IMR-90 (cell line): ENCODE measurements around the gene CPLX3. TPM values are rescaled to one million over a fixed set of nuclear protein-coding genes. Genes with fewer than 3 reads are reported as not detected.

Experiments
- ATAC-seq: fragments of 200-7000 bp; cut with Tn5 transposase; 2 replicates; pipeline ENCODE4 v1.9.1; 2020; ENCODE audit warnings: low read depth, mild to moderate bottlenecking, moderate library complexity
- BruUV-seq: library from RNA; stranded (reverse); fragments of 400-500 nt; replicated peaks from 2 replicates; lab custom pipeline; 2021; lab: Mats Ljungman, UMichigan
- CTCF ChIA-PET: fragments of 300-600 bp; formaldehyde crosslinking; extraction: SDS; loops from one replicate; lab custom pipeline; 2021; ENCODE audit warnings: antibody characterized with exemption; lab: Yijun Ruan, JAX
- POLR2A ChIA-PET: fragments of 300-600 bp; sonication (Branson Sonifier 250); formaldehyde crosslinking; loops from one replicate; lab custom pipeline; 2022; ENCODE audit warnings: antibody characterized with exemption; ENCODE audit not compliant: unreplicated experiment; lab: Charles Lee
- DNase-seq: peaks from one replicate; pipeline ENCODE4 v3.0.0; 2013
- H2AFZ ChIP-seq: replicated peaks from 2 replicates; pipeline ENCODE3; 2013; ENCODE audit warnings: low read length, mild to moderate bottlenecking; ENCODE audit not compliant: poor library complexity
- H2AK5ac ChIP-seq: 2 replicates; pipeline ENCODE4 v1.6.1; 2013; ENCODE audit warnings: low read depth, low read length, inconsistent platforms
- H2AK9ac ChIP-seq: replicated peaks from 2 replicates; pipeline ENCODE3; 2013; ENCODE audit warnings: mild to moderate bottlenecking, low read depth, low read length, moderate library complexity; ENCODE audit not compliant: poor library complexity
- H2BK120ac ChIP-seq: 2 replicates; pipeline ENCODE4 v1.6.1; 2013; ENCODE audit warnings: low read depth, low read length, inconsistent platforms
- H2BK15ac ChIP-seq: 3 replicates; pipeline ENCODE4 v1.6.1; 2013; ENCODE audit warnings: low read depth, low read length, inconsistent platforms
- H2BK20ac ChIP-seq: 2 replicates; pipeline ENCODE4 v1.6.1; 2013; ENCODE audit warnings: low read depth, mild to moderate bottlenecking, inconsistent platforms, low read length, moderate library complexity
- H2BK5ac ChIP-seq: 2 replicates; pipeline ENCODE4 v1.6.1; 2013; ENCODE audit warnings: mild to moderate bottlenecking, low read depth, low read length, inconsistent platforms; ENCODE audit not compliant: poor library complexity, severe bottlenecking
- H3K14ac ChIP-seq: replicated peaks from 2 replicates; pipeline ENCODE4 v1.6.1; 2013; ENCODE audit warnings: low read depth, low read length, inconsistent platforms
- H3K18ac ChIP-seq: 2 replicates; pipeline ENCODE4 v1.6.1; 2013; ENCODE audit warnings: low read depth, low read length, control low read depth
- H3K23ac ChIP-seq: 2 replicates; pipeline ENCODE4 v1.6.1; 2013; ENCODE audit warnings: low read depth, low read length, inconsistent platforms
- H3K27ac ChIP-seq: 2 replicates; pipeline ENCODE4 v1.5.1; 2013; ENCODE audit warnings: mild to moderate bottlenecking, control low read depth, low read length; ENCODE audit not compliant: insufficient read depth
- H3K27me3 ChIP-seq: 2 replicates; pipeline ENCODE4 v1.6.1; 2013; ENCODE audit warnings: low read length; ENCODE audit not compliant: control insufficient read depth, insufficient read depth
- H3K36me3 ChIP-seq: 2 replicates; pipeline ENCODE4 v1.6.1; 2013; ENCODE audit warnings: low read length, mixed read lengths; ENCODE audit not compliant: control insufficient read depth, insufficient read depth
- H3K4ac ChIP-seq: 2 replicates; pipeline ENCODE4 v1.6.1; 2013; ENCODE audit warnings: low read depth, low read length, inconsistent platforms
- H3K4me1 ChIP-seq: 2 replicates; pipeline ENCODE4 v1.6.1; 2013; ENCODE audit warnings: low read length, mixed read lengths; ENCODE audit not compliant: control insufficient read depth, insufficient read depth
- H3K4me2 ChIP-seq: 2 replicates; pipeline ENCODE4 v1.6.1; 2013; ENCODE audit warnings: low read depth, mild to moderate bottlenecking, control low read depth, low read length, moderate library complexity
- H3K4me3 ChIP-seq: 2 replicates; pipeline ENCODE4 v1.5.1; 2013; ENCODE audit warnings: low read depth, mild to moderate bottlenecking, control low read depth, low read length, moderate library complexity; ENCODE audit not compliant: insufficient read depth
- H3K56ac ChIP-seq: 2 replicates; pipeline ENCODE4 v1.6.1; 2013; ENCODE audit warnings: low read length, inconsistent platforms; ENCODE audit not compliant: insufficient read depth; ENCODE audit errors: extremely low read depth
- H3K79me1 ChIP-seq, 2 experiments: 2 replicates each; pipeline ENCODE4 v1.6.1; 2013; ENCODE audit warnings: low read length in 2 of 2, inconsistent platforms in 1 of 2, low read depth in 1 of 2
- H3K9ac ChIP-seq: 2 replicates; pipeline ENCODE4 v1.6.1; 2013; ENCODE audit warnings: low read depth, low read length, control low read depth
- H3K9me1 ChIP-seq: 2 replicates; pipeline ENCODE4 v1.6.1; 2013; ENCODE audit warnings: low read length, inconsistent platforms; ENCODE audit not compliant: insufficient read depth
- H3K9me3 ChIP-seq: 2 replicates; pipeline ENCODE4 v1.6.1; 2013; ENCODE audit warnings: low read length; ENCODE audit not compliant: control insufficient read depth, insufficient read depth
- H4K20me1 ChIP-seq: 2 replicates; pipeline ENCODE4 v1.6.1; 2013; ENCODE audit warnings: low read length, inconsistent platforms; ENCODE audit not compliant: insufficient read depth
- H4K5ac ChIP-seq: 2 replicates; pipeline ENCODE4 v1.6.1; 2013; ENCODE audit warnings: mild to moderate bottlenecking, low read depth, low read length, control low read depth
- H4K8ac ChIP-seq, 2 experiments: 2 replicates each; pipeline ENCODE4 v1.6.1; 2013; ENCODE audit warnings: low read depth in 2 of 2, low read length in 2 of 2, control low read depth in 1 of 2, inconsistent platforms in 1 of 2
- H4K91ac ChIP-seq: 2 replicates; pipeline ENCODE4 v1.6.1; 2013; ENCODE audit warnings: low read depth, low read length, inconsistent platforms; ENCODE audit not compliant: insufficient read depth
- CEBPB ChIP-seq: IDR thresholded peaks from 2 replicates; pipeline ENCODE4 v1.6.1; 2012; ENCODE audit warnings: low read depth, low read length, improper control_type of control experiment
- FOS ChIP-seq: fragments of 150-350 bp; IDR thresholded peaks from 2 replicates; pipeline ENCODE4 v1.6.1; 2016; ENCODE audit warnings: low read depth, low read length
- MAZ ChIP-seq: IDR thresholded peaks from 2 replicates; pipeline ENCODE4 v1.6.1; 2012; ENCODE audit warnings: low read depth, mild to moderate bottlenecking, low read length, improper control_type of control experiment, moderate library complexity, borderline replicate concordance
- POLR2A ChIP-seq: IDR thresholded peaks from 2 replicates; pipeline ENCODE4 v1.6.1; 2012; ENCODE audit warnings: mild to moderate bottlenecking, low read depth, low read length
- RCOR1 ChIP-seq: IDR thresholded peaks from 2 replicates; pipeline ENCODE4 v1.6.1; 2012; ENCODE audit warnings: mild to moderate bottlenecking, low read length, improper control_type of control experiment; ENCODE audit not compliant: insufficient replicate concordance
- SMC3 ChIP-seq: fragments of 150-350 bp; IDR thresholded peaks from 2 replicates; pipeline ENCODE4 v1.6.1; 2016; ENCODE audit warnings: low read depth, mild to moderate bottlenecking, antibody characterized with exemption, low read length, moderate library complexity
- WGBS, 2 experiments: methylation state at CpG; one replicate each; pipeline versions ENCODE4 v1.1.5 to v1.1.7; 2013; ENCODE audit warnings: missing lambda C conversion rate in 2 of 2; ENCODE audit not compliant: insufficient read length in 1 of 2; ENCODE audit errors: extremely low coverage in 2 of 2; 5-methylcytosine and 5-hydroxymethylcytosine counted together
- dilution Hi-C: fragments of 300-500 bp; cut with HindIII; formaldehyde crosslinking; loops from one replicate; pipeline ENCODE4 v1.14.3; 2018; ENCODE audit warnings: low sequenced_read_pairs; ENCODE audit not compliant: unreplicated experiment
- in situ Hi-C: fragments of 300-500 bp; cut with MboI; formaldehyde crosslinking; loops from 3 replicates; pipeline ENCODE4 v1.14.3; 2019; ENCODE audit warnings: low sequenced_read_pairs, inconsistent platforms, mixed read lengths
- intact Hi-C: fragments of 100-400 bp; cut with micrococcal nuclease; formaldehyde crosslinking; loops from 2 replicates; pipeline ENCODE4 v1.10.0; 2022
- polyA plus RNA-seq, 3 experiments: library from polyadenylated mRNA; depleted of rRNA; stranded (reverse); fragments of >200 nt; gene quantifications; 2 replicates each; pipeline ENCODE4 v1.2.3, GENCODE V29; 2012; ENCODE audit warnings: low replicate concordance in 1 of 3
- total RNA-seq: library from RNA; depleted of rRNA; stranded (reverse); fragments of >200 nt; gene quantifications from 2 replicates; pipeline ENCODE4 v1.2.3, GENCODE V29; 2012

Gene CPLX3
- total and polyA plus RNA-seq, 2 of the 4 experiments (the other 2 are of a cell fraction), result not detected

- TF ChIP-seq FOS (no peak), POLR2A (no peak)
These were observed 38.3 kb upstream of the CPLX3 start (continued) for GRCh38 chr15:74788042-74788682.

- Histone ChIP-seq H2BK20ac (no peak overlapping the region), H3K4me2 (no peak overlapping the region), H4K8ac (no peak overlapping the region), H2AFZ (no peak overlapping the region), H3K9me1 (peaks cover 45% of the 10 kb centered on the region), H2AK5ac (no peak overlapping the region), H3K79me1 (peaks cover 19 to 92% of the 10 kb centered on the region in 2 experiments), H3K36me3 (peaks cover 2% of the 10 kb centered on the region; the same call in 1 of the 2 replicates), H4K91ac (no peak overlapping the region), H2AK9ac (no peak overlapping the region), H3K56ac (no peak overlapping the region), H4K5ac (no peak overlapping the region), H4K20me1 (peaks cover 91% of the 10 kb centered on the region), H3K9me3 (no peaks in the 10 kb centered on the region), H2BK15ac (no peak overlapping the region), H3K9ac (no peak overlapping the region), H2BK120ac (no peak overlapping the region), H3K27me3 (no peaks in the 10 kb centered on the region), H3K27ac (no peak overlapping the region), H3K4me3 (no peak overlapping the region), H3K23ac (peak overlapping the region; percentile 46; the same call in 1 of the 2 replicates), H3K14ac (no peak overlapping the region), H3K4ac (no peak overlapping the region), H3K4me1 (peaks cover 26% of the 10 kb centered on the region), H2BK5ac (no peak overlapping the region), H3K18ac (no peak overlapping the region)
- WGBS, 2 experiments, result no CpG with 5 or more reads among the region's 9 CpGs
- BruUV-seq, result no TSS peak
- ChIA-PET POLR2A (no interaction called here), CTCF (interaction anchor here (0.7 to 1.3 kb wide), 2 partner anchors 113 to 289 kb away, joined by 3 read pairs; no protein-coding TSS in a partner anchor)
- ATAC-seq, result no peak
- in situ Hi-C loops (no loop called here), intact Hi-C loops (no loop called here), dilution Hi-C loops (no loop called here)
- TF ChIP-seq CEBPB (no peak), SMC3 (no peak), RCOR1 (no peak), MAZ (no peak)
- no peak for DNase-seq
These were observed 37.7 kb upstream of the CPLX3 start for GRCh38 chr15:74788683-74789151.
